Measurements from ENCODE around the gene PDE8A. TPM values are rescaled to one million over a fixed set of nuclear protein-coding genes. Genes with fewer than 3 reads are reported as not detected.

The PDE8A gene
- total and polyA plus RNA-seq, 2 experiments from 2014 or later: 5.6 to 7.5 TPM

DNA sequence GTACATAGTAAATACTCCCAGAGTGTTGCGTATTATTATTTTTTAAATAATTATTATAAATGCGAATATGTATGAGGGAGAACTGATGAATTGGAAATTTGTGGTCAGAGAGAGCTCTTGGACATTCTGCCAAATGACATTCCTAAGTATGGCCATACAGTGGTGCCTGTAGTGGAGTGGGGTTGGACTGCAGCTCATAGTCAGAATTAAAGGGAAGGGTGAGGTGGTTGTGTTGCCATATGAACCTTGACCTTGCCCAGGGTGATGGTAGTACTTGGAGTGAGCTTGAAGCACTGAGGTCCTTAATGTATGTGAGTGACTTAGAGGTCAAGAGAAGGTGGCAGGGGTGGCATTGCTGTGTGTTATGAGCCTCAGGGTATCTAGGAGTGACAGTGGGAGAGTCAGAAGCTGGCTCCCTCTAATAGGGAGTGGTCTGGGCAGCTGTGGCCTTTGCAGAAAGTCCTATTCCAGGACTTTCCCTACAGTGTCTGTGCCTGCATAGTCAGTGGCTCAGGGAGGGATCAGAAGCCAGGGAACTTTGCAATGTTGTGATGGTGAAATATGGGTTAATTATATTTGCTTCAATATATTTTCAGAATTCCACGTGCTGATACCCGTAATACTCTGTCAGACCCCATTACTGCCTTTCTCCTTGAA is 26.2 kb downstream of the PDE8A start:
- H3K36me3 ChIP-seq (ENCODE audit: insufficient read depth): no peaks in the 10 kb centered on the region
- H3K36me3 Mint-ChIP-seq (ENCODE audit: low read depth): no peaks in the 10 kb centered on the region
- H3F3A ChIP-seq (replicated peaks; ENCODE audit: low read depth): no peaks in the 10 kb centered on the region
- H3K79me2 ChIP-seq (replicated peaks; ENCODE audit: insufficient read depth): 0 out of 2 replicates have a peak, but pooled peaks cover 9% of the 10 kb centered on the region
- no peak overlapping the region for H2AFZ ChIP-seq
- no peak overlapping the region for H3K27ac ChIP-seq (ENCODE audit: low read depth)
- no peaks in the 10 kb centered on the region for H3K4me1 ChIP-seq (ENCODE audit: insufficient read depth)
- no peaks in the 10 kb centered on the region for H3K9me2 ChIP-seq (ENCODE audit: insufficient read depth)
- H3K27ac Mint-ChIP-seq: no peak overlapping the region
- H3K27me3 ChIP-seq (ENCODE audit: insufficient read depth): no peaks in the 10 kb centered on the region
- no peaks in the 10 kb centered on the region; the same call in 1 of the 2 replicates for H4K20me1 ChIP-seq (replicated peaks; ENCODE audit: insufficient read depth)
- H3K4me1 Mint-ChIP-seq: peaks cover 13% of the 10 kb centered on the region; the same call in 2 of the 3 replicates
- H3K4me3 ChIP-seq: no peak overlapping the region
- H3K27me3 Mint-ChIP-seq (ENCODE audit: insufficient read depth, low read depth, poor library complexity): no peaks in the 10 kb centered on the region
- ATAC-seq (no peak), DNase-seq (ENCODE audit: low spot score) (no peak)
- no peak overlapping the region for H3K4me3 Mint-ChIP-seq
- no peak for TF ChIP-seq CREB1 (CRISPR knock-in tag; IDR thresholded peaks at IDR 0.05; ENCODE audit: low read depth)
- TF ChIP-seq ZNF114 (CRISPR knock-in tag; IDR thresholded peaks at IDR 0.05): no peak
- TF ChIP-seq POLR2AphosphoS5 (IDR thresholded peaks at IDR 0.05; ENCODE audit: low read depth): no peak
- TF ChIP-seq REST (IDR thresholded peaks at IDR 0.05; ENCODE audit: unreplicated experiment): no peak
- no peak for TF ChIP-seq EZH2 (IDR thresholded peaks at IDR 0.05; ENCODE audit: low read depth, unreplicated experiment)
- no peak for TF ChIP-seq ZNF331 (CRISPR knock-in tag; IDR thresholded peaks at IDR 0.05; ENCODE audit: low read depth)
- TF ChIP-seq JUNB (IDR thresholded peaks at IDR 0.05; ENCODE audit: unreplicated experiment): no peak
- no peak for TF ChIP-seq ZNF462 (CRISPR knock-in tag; IDR thresholded peaks at IDR 0.05)
- no peak for TF ChIP-seq STAT1 (IDR thresholded peaks at IDR 0.05; ENCODE audit: unreplicated experiment)
- TF ChIP-seq NANOG (IDR thresholded peaks at IDR 0.05; ENCODE audit: borderline replicate concordance): no peak
- TF ChIP-seq CTCF (conservative IDR thresholded peaks at IDR 0.05; ENCODE audit: low read depth in 2 of 2): no peak
- TF ChIP-seq EZH2phosphoT487 (IDR thresholded peaks at IDR 0.05; ENCODE audit: unreplicated experiment): no peak
- TF ChIP-seq ETS1 (IDR thresholded peaks at IDR 0.05): no peak
- H3K4me2 ChIP-seq: no peak overlapping the region
- H3K9me3 Mint-ChIP-seq: no peaks in the 10 kb centered on the region
